OCI-LY1 (cell line): ENCODE data around the gene LEKR1.
"Not testable (repeated sequence)": the region's sequence is repeated elsewhere in the genome, so short reads cannot be mapped to it uniquely, and the experiment has no call there.

Experiments used
- H2AFZ ChIP-seq: fragments of 200-600 bp; sonication (generic), shearing (Covaris generic); 2 replicates; pipeline ENCODE4 v1.6.0; 2014; ENCODE audit warnings: antibody characterized with exemption, mild to moderate bottlenecking, low read length
- H3F3A ChIP-seq: fragments of 200-600 bp; sonication (generic), shearing (Covaris generic); 2 replicates; pipeline ENCODE4 v1.6.0; 2014; ENCODE audit warnings: mild to moderate bottlenecking, antibody characterized with exemption, low read length, moderate library complexity; ENCODE audit not compliant: insufficient read depth
- H3K27ac ChIP-seq: fragments of 200-600 bp; sonication (generic); 2 replicates; pipeline ENCODE4 v1.5.1; 2014; ENCODE audit warnings: low read length, mixed run types, mild to moderate bottlenecking, low read depth; ENCODE audit not compliant: poor library complexity, severe bottlenecking
- H3K27me3 ChIP-seq: fragments of 200-600 bp; sonication (generic); 2 replicates; pipeline ENCODE4 v1.6.0; 2014; ENCODE audit warnings: antibody characterized with exemption, mild to moderate bottlenecking, low read length, moderate library complexity; ENCODE audit not compliant: insufficient read depth
- H3K36me3 ChIP-seq: fragments of 200-600 bp; sonication (generic); 2 replicates; pipeline ENCODE4 v1.6.1; 2014; ENCODE audit warnings: mild to moderate bottlenecking, antibody characterized with exemption, low read length, moderate library complexity, mixed read lengths; ENCODE audit not compliant: insufficient read depth
- H3K4me1 ChIP-seq: fragments of 200-600 bp; sonication (generic); 2 replicates; pipeline ENCODE4 v1.5.1; 2014; ENCODE audit warnings: mild to moderate bottlenecking, low read length, moderate library complexity; ENCODE audit not compliant: insufficient read depth, severe bottlenecking
- H3K4me2 ChIP-seq: fragments of 200-600 bp; sonication (generic), shearing (Covaris generic); 2 replicates; pipeline ENCODE4 v1.6.1; 2014; ENCODE audit warnings: low read length
- H3K4me3 ChIP-seq: fragments of 200-600 bp; sonication (generic); 2 replicates; pipeline ENCODE4 v1.5.1; 2014; ENCODE audit warnings: low read length, low read depth, mild to moderate bottlenecking, mixed read lengths; ENCODE audit not compliant: poor library complexity, severe bottlenecking
- H3K79me2 ChIP-seq: fragments of 200-600 bp; shearing (Covaris generic); 2 replicates; pipeline ENCODE4 v1.6.1; 2016; ENCODE audit warnings: mixed run types, low read length, mixed read lengths; ENCODE audit not compliant: insufficient read depth
- H3K9ac ChIP-seq: fragments of 200-600 bp; sonication (generic), shearing (Covaris generic); 2 replicates; pipeline ENCODE4 v1.6.1; 2014; ENCODE audit warnings: mild to moderate bottlenecking, low read length, mixed read lengths
- H3K9me2 ChIP-seq: fragments of 200-600 bp; sonication (generic), shearing (Covaris generic); 2 replicates; pipeline ENCODE4 v1.6.1; 2014; ENCODE audit warnings: low read depth, mild to moderate bottlenecking, low read length, mixed read lengths
- H3K9me3 ChIP-seq: fragments of 200-600 bp; shearing (Covaris generic); 2 replicates; pipeline ENCODE4 v1.6.1; 2014; ENCODE audit warnings: low read length, mixed read lengths
- H4K20me1 ChIP-seq: fragments of 200-600 bp; sonication (generic), shearing (Covaris generic); 2 replicates; pipeline ENCODE4 v1.6.0; 2016; ENCODE audit warnings: mild to moderate bottlenecking, low read length; ENCODE audit not compliant: insufficient read depth
- EZH2 ChIP-seq: fragments of 200-600 bp; sonication (generic), shearing (Covaris generic); IDR thresholded peaks from 2 replicates; pipeline ENCODE4 v1.8.0; 2017; ENCODE audit warnings: borderline replicate concordance, mixed run types, mild to moderate bottlenecking, antibody characterized with exemption, low read length, moderate library complexity, mixed read lengths
- TF ChIP-seq, protein P1 (sequence below): fragments of 200-600 bp; sonication (generic), shearing (Covaris generic); IDR thresholded peaks from 2 replicates; pipeline ENCODE4 v1.5.1; 2017; ENCODE audit warnings: mild to moderate bottlenecking, antibody characterized with exemption, low read length, moderate library complexity, mixed read lengths

The LEKR1 gene

DNA sequence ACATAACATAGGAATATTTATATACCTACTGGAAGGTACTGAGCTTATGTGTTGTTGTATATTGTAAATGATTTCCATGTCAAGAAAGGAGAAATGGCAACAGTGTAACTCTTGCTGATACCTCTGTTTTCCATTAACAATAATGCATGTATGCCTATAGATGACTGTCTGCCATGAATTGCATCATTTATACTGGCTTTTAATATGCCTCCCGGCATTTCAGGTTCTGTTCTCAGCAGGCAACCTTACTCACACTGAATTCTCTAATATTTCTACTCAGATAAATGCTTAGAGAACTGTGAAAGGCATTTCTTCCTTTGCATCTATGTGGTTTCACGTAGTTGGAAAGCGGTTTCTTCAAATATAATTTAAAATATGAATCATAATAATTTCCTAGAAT is 41.8 kb downstream of the LEKR1 start:
- Histone ChIP-seq H3K9me3 (peaks cover 8% of the 10 kb centered on the region; the same call in 1 of the 2 replicates), H3K27ac (no peak overlapping the region), H3K79me2 (no peaks in the 10 kb centered on the region), H3K4me1 (no peaks in the 10 kb centered on the region), H3K9me2 (no peaks in the 10 kb centered on the region), H3K4me2 (no peak overlapping the region), H3K36me3 (no peaks in the 10 kb centered on the region), H3K4me3 (no peak overlapping the region), H2AFZ (no peak overlapping the region), H4K20me1 (no peaks in the 10 kb centered on the region), H3F3A (no peaks in the 10 kb centered on the region), H3K9ac (no peak overlapping the region), H3K27me3 (no peaks in the 10 kb centered on the region)
- TF ChIP-seq EZH2, result no peak
- TF ChIP-seq, protein P1, sequence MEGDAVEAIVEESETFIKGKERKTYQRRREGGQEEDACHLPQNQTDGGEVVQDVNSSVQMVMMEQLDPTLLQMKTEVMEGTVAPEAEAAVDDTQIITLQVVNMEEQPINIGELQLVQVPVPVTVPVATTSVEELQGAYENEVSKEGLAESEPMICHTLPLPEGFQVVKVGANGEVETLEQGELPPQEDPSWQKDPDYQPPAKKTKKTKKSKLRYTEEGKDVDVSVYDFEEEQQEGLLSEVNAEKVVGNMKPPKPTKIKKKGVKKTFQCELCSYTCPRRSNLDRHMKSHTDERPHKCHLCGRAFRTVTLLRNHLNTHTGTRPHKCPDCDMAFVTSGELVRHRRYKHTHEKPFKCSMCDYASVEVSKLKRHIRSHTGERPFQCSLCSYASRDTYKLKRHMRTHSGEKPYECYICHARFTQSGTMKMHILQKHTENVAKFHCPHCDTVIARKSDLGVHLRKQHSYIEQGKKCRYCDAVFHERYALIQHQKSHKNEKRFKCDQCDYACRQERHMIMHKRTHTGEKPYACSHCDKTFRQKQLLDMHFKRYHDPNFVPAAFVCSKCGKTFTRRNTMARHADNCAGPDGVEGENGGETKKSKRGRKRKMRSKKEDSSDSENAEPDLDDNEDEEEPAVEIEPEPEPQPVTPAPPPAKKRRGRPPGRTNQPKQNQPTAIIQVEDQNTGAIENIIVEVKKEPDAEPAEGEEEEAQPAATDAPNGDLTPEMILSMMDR, result no peak

DNA sequence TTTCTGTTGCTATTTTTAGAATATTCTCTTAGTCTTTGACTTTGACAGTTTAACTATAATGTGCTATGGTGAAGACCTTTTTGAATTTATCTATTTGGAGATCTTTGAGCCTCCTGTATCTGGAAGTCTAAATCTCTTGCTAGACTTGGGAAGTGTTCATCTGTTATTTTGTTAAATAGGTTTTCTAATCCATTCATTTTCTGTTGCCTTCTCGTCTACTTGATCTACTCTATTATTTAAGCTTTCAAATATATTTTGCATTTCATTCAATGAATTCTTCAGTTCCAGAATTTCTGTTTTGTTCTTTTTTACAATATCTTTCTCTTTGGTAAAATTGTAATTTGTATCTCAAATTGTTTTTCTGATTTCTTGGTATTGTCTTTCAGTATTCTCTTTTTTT is 47.8 kb downstream of the LEKR1 start:
- Histone ChIP-seq H3K27me3 (no peaks in the 10 kb centered on the region), H3K9me2 (no peaks in the 10 kb centered on the region), H3K36me3 (no peaks in the 10 kb centered on the region), H3K4me2 (no peak overlapping the region), H3K4me3 (no peak overlapping the region), H2AFZ (no peak overlapping the region), H3K79me2 (no peaks in the 10 kb centered on the region), H3K27ac (no peak overlapping the region), H3K9ac (no peak overlapping the region), H4K20me1 (no peaks in the 10 kb centered on the region), H3K9me3 (peaks cover 44% of the 10 kb centered on the region), H3K4me1 (no peaks in the 10 kb centered on the region), H3F3A (no peaks in the 10 kb centered on the region)
- TF ChIP-seq, protein P1, result no peak
- TF ChIP-seq EZH2, result no peak

GRCh38 chr3:156879491-156879890 is 53.3 kb downstream of the LEKR1 start:
- not testable (repeated sequence) for H3F3A ChIP-seq, H3K4me1 ChIP-seq, H3K4me2 ChIP-seq, H3K4me3 ChIP-seq, H2AFZ ChIP-seq, H3K27ac ChIP-seq, H3K9me2 ChIP-seq, H3K9ac ChIP-seq, H3K36me3 ChIP-seq, H3K79me2 ChIP-seq, H4K20me1 ChIP-seq, H3K27me3 ChIP-seq
- peaks cover 28% of the 10 kb centered on the region for H3K9me3 ChIP-seq

- no peaks in the 10 kb centered on the region for H3K79me2 ChIP-seq
- no peak overlapping the region for H2AFZ ChIP-seq
- no peaks in the 10 kb centered on the region for H3K4me1 ChIP-seq
- no peaks in the 10 kb centered on the region for H3F3A ChIP-seq
- H3K27me3 ChIP-seq, result no peaks in the 10 kb centered on the region
- no peak overlapping the region for H3K4me2 ChIP-seq
- H3K9me2 ChIP-seq, result no peaks in the 10 kb centered on the region
- TF ChIP-seq, protein P1, result no peak
- no peak for TF ChIP-seq EZH2
- H3K4me3 ChIP-seq, result no peak overlapping the region
- no peak overlapping the region for H3K27ac ChIP-seq
- H3K36me3 ChIP-seq, result no peaks in the 10 kb centered on the region
- no peak overlapping the region for H3K9ac ChIP-seq
- no peaks in the 10 kb centered on the region for H4K20me1 ChIP-seq
- H3K9me3 ChIP-seq, result peaks cover 9% of the 10 kb centered on the region; the same call in 1 of the 2 replicates
These were observed 59.6 kb downstream of the LEKR1 start for GRCh38 chr3:156885761-156886160.
